IPS DF 19.7 (cell line): Measurements from ENCODE around the gene C16orf89.
"Not testable (repeated sequence)": the region's sequence is repeated elsewhere in the genome, so short reads cannot be mapped to it uniquely, and the experiment has no call there.

Experiments used
- DNase-seq: peaks from one replicate; pipeline ENCODE4 v3.0.0-alpha.2; 2013; ENCODE audit warnings: low read depth, low spot score

C16orf89 gene

GRCh38 chr16:5084802-5085201, 19.0 kb upstream of the C16orf89 start:
- not testable (repeated sequence) for DNase-seq

DNA sequence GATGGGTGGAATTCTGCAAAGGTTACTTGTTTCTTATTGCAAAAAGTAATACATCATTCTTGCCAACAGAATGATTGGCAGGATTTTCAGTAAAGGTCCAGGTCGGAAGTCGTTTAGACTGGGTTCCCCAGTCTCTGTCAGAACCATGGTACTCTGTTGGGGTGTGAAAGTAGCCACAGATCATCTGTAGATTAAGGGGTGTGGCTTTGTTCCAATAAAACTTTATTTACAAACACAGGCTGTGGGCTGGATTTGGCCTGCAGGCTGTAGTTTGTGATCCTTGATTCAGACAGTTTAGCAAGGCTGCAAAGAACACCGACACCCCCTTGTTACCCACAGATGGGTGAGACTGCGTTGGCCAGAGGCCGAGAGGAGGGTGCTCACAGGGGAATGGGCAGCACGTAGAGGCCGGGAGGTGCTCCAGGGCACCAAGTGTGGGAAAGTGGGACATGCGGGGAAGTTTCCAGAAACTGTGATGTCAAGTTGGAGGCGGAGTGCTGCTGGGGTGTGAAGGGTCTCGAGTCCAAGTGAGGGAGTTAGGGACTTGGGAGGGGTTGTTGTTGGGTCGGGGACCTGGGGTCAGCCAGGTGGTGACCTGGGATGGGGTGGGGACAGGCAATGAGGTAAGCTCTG, 18.5 kb upstream of the C16orf89 start:
- DNase-seq, result not testable (repeated sequence)

- DNase-seq, result not testable (repeated sequence)
These were observed 17.9 kb upstream of the C16orf89 start for GRCh38 chr16:5083646-5084045.

DNA sequence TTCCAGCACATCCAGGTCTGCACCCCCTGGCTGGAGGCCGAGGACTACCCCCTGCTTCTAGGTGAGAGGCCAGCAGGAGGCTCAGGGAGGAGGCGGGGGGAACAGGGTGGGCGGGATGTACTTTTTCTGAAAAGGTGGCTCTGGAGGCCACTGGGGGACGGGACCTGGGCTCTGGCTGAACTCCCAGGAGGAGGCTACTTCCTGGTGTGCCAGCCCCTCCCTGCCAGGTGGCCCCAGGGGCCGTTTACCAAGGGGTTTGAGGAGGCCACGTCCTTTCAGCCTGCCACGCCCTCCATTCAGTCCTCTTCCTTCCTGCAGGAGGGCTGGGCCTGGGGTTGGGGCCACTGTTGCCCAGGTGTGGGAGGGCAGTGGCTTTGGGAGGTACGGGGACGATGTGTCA, 15.2 kb upstream of the C16orf89 start:
- not testable (repeated sequence) for DNase-seq

- not testable (repeated sequence) for DNase-seq
These were observed 14.7 kb upstream of the C16orf89 start for GRCh38 chr16:5080461-5080860.

GRCh38 chr16:5078626-5079025, 12.9 kb upstream of the C16orf89 start:
- DNase-seq, result no peak

DNA sequence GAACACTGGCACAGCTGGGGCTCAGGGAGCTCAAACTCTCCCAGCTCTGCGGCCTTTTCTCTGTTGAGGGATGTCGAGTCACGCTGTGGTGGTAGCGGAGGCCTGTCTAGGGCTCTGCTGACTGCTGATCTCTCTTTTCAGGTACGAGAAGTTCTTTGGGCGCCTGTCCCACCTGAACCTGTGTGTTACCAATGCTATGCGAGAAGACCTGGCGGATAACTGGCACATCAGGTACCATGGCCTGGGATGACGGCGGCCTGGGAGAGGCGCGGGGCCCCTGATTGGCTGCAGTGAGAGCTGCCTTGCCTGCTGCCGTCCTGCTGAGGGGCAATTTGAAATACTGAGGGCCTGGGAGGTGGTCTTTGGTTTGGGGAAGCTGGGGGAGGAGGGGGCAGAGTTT, 11.5 kb upstream of the C16orf89 start:
- no peak for DNase-seq

GRCh38 chr16:5075637-5076036, 9.9 kb upstream of the C16orf89 start:
- no peak for DNase-seq

DNA sequence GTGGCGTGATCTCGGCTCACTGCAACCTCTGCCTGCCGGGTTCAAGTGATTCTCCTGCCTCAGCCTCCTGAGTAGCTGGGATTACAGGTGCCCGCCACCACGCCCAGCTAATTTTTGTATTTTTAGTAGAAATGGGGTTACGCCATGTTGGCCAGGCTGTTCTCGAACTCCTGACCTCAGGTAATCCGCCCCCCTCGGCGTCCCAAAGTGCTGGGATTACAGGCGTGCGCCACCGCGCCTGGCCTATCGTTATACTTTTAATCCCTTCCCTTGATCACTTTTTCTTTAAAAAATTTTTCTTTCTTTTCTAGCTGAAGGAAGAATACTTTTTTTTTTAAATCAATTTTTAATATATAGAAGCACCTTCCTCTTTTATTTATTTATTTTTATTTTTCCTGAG, 8.0 kb upstream of the C16orf89 start:
- not testable (repeated sequence) for DNase-seq

GRCh38 chr16:5073279-5073629, 7.5 kb upstream of the C16orf89 start:
- no peak for DNase-seq

DNA sequence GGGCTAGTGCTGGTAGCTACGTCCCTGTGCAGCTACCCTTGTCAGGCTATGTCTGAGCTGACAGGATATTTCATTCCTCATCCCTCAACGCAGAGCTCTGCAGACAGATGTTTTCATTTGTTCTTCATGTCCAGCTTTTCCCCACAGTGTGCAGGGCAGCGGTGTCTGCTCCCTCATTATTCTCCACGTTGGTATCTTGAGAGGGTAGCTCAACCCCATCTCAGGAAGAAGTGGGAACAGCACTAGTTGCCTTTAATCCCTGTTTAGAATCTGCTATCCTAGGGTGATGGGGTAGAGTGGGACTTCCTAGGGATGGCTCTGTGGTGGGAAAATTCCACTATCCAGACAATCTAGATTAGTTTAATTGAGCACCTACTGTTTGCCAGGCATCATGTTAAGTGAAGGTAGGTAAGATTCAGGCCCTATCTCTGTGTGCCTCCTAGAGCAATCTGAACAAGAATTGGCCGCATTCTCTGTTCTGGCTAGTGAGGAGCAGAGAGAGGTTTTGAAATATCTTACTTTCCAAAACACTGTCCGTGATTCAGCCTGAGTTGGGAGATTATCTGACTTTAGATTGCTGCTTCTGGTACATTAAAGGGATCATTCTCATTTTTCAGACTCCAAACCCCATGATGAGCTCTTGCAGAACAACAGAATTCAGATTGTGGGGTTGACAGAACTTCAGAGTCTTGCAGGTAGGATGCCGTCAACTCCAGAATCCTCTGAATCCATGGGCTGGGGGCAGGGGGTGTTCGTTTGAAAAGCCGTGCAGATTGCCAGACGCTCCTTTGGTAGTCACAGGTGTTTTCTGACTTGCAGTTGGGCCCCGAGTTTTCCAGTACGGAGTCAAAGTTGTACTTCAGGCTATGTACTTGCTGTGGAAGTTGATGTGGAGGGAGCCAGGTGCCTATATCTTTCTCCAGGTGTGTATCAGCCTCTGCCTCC, 6.8 kb upstream of the C16orf89 start:
- no peak for DNase-seq

GRCh38 chr16:5071681-5072333, 6.1 kb upstream of the C16orf89 start, which contains the start of gene ALG1:
TSS of gene ALG1 (plus strand) at chr16:5071843. CDS start at chr16:5071850, 7 bp downstream.
- DNase-seq, result no peak

GRCh38 chr16:5071341-5071680, 5.6 kb upstream of the C16orf89 start:
- DNase-seq, result no peak

- DNase-seq, result no peak
These were observed 4.9 kb upstream of the C16orf89 start for GRCh38 chr16:5070431-5071186.

DNA sequence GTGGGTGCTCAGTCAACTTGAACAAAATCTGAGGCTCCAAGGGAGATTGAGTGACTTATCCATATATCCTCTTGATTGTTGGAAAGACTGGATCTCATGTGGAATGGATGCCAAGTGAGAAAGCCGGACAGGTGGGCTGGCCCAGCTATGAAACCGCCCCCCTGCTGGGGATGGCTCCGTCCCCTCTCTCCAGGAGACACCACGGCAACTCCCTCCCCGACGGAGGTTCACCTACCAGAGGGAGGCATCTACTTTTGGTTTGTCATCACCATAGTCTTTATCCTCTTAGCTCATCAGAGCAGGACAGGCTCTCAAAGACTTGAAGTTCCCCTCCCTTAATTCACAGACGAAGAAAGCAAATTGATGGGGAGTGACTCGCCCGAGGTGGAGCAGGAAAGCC, 4.1 kb upstream of the C16orf89 start:
- no peak for DNase-seq

DNA sequence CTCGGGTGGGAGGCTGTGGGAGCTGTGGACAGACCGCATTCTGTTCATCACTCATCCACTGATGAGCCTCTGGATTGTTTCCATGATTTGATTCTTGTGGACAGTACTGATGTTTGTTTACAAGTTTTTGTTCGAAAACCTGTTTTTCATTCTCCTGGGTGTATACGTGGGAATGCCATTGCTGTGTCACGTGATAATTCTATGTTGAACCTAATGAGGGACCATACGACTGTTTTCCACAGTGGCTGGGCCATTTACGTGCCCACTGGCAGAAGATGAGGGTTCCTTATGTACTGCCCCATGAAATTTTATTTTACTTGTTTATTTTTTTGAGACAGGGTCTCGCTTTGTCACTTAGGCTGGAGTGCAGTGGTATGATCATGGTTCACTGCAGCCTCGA, 3.3 kb upstream of the C16orf89 start:
- no peak for DNase-seq

DNA sequence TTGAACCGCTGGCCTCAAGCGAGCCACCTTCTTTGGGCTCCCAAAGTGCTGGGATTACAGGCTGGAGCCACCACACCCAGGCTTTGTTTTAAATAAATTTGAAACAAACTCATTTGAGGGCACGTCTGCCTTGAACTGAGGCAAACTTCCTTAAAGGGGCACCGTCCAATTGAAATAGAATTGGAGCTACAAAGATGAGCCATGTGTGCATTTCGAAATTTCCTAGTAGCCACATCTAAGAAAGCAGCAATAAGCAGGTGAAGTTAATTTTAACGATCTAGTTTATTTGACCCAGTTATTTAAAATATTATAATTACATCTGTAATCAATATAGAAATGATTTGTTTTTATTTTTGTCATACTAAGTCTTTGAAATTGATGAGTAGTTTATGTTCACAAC, 755 bp upstream of the C16orf89 start:
- no peak for DNase-seq

GRCh38 chr16:5065326-5065725, 430 bp downstream of the C16orf89 start:
- DNase-seq, result no peak

- DNase-seq, result no peak
These were observed 841 bp downstream of the C16orf89 start for GRCh38 chr16:5064915-5065314.

DNA sequence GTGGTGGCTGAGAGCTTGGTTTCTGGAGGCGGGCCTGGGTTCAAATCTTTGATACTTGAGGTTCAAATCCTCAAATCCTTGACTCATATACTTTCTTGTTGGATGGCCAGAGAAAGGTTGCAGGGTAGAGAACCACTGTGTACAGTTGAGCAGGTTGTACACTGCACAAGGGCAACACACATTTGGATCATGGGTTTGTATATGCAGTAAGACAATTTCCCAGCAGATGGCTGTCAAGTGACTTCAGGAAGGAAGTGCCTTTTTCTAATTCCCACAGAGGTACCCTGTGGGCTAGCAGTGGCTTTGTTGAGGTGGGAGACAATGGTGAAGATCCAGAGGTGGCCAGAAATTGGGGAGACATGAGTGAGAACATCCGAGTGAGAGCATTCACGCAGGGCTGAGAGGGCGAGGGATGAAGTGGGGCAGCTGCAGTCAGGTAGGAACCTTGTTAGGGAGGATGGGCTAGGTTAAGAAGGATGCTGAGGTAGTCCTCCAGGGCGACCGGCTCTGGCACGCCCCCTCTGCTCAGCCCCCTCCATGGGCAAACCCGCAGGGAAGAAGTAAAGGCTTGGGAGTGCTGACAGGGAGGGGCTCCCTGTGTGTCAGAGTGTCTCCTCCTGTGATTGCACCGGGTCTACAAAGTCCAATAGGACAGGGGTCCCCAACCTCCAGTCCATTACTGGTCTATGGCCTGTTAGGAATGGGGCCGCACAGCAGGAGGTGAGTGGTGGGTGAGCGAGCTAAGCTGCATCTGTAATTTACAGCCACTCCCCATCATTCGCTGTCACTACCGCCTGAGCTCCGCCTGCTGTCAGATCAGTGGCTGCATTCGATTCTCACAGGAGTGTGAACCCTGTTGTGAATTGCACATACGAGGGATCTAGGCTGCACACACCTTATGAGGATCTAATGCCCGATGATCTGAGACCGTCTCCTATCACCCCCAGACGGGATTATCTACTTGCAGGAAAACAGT, 2.7 kb downstream of the C16orf89 start:
- no peak for DNase-seq

DNA sequence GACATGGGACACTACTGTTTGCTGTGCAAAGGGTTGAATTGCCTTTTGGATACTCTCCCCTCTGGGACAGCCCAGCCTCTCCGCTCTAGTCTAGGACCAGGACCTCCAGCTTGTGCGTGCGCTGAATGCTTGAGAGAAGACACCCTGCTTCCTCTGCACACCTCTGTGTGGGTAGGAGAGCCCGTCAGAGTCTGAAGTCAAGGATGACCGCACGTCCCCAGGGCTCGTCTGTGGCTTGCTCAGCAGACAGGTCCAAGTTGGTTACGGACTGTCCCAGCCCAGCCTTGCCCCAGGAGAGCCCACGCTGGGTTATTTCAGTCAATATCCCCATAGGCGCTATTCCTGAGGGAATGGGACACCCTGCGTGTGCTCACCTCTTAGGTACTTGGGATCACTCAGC, 3.7 kb downstream of the C16orf89 start:
- no peak for DNase-seq
